Thyroid gland (tissue), 4 donors: ENCODE measurements around the gene SATB2.

Experiments
- CTCF ChIP-seq, 6 experiments: fragments of 200-600 bp in 3 of 6; fragments of 450-650 bp in 3 of 6; sonication (generic) in 3 of 6; IDR thresholded peaks; one replicate each; pipeline ENCODE4 v1.5.1; 2016 to 2019; ENCODE audit warnings: antibody characterized with exemption in 6 of 6, mild to moderate bottlenecking in 2 of 6, inconsistent platforms in 1 of 6, moderate library complexity in 1 of 6
- POLR2A ChIP-seq, 2 donors: fragments of 450-650 bp; IDR thresholded peaks; one replicate each; pipeline ENCODE4 v1.6.1; 2017; ENCODE audit warnings: antibody characterized with exemption in 2 of 2, mild to moderate bottlenecking in 2 of 2, moderate library complexity in 1 of 2

- TF ChIP-seq CTCF (IDR thresholded peaks at IDR 0.05): no peak
- no peak for TF ChIP-seq POLR2A (IDR thresholded peaks at IDR 0.05)
These were observed 228.6 kb downstream of the SATB2 start for GRCh38 chr2:199228887-199229819.
